Stimulated activated CD4-positive, alpha-beta T cell treated with anti-CD3 and anti-CD28 coated beads, Interleukin-4, amount 100 ng/mL, for 24 hours (primary cell): ENCODE measurements around the gene PSMD2.
A peak's percentile ranks its signal among the peaks of the same experiment; 100 is the strongest.
"Not testable (repeated sequence)": the region's sequence is repeated elsewhere in the genome, so short reads cannot be mapped to it uniquely, and the experiment has no call there.

Experiments used
- DNase-seq: peaks from one replicate; pipeline ENCODE4 v3.0.0-alpha.2; 2020

Gene PSMD2

GRCh38 chr3:184321666-184322065 is 22.6 kb downstream of the PSMD2 start:
- no peak for DNase-seq

DNA sequence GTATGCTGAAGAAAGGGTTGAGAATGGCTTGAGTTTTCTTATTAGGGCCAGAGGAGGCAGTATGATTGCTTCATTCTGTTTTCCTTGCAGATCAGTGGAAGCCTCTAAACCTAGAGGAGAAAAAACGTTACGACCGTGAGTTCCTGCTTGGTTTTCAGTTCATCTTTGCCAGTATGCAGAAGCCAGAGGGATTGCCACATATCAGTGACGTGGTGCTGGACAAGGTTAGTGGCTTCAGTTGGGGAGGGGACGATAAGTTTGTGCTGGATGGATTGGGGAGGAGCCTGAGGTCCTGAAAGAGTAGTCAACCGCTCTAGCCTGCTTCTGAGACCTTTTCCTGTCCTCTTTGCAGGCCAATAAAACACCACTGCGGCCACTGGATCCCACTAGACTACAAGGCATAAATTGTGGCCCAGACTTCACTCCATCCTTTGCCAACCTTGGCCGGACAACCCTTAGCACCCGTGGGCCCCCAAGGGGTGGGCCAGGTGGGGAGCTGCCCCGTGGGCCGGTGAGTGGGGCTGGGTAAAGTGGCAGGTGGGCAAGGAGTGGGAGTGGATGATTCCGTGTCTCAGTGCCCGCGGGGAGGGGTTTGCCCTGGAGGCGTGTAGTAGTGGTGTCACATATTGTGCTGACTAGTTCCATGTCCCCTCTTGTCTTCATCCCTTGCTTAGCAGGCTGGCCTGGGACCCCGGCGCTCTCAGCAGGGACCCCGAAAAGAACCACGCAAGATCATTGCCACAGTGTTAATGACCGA is 23.9 kb downstream of the PSMD2 start:
- no peak for DNase-seq

DNA sequence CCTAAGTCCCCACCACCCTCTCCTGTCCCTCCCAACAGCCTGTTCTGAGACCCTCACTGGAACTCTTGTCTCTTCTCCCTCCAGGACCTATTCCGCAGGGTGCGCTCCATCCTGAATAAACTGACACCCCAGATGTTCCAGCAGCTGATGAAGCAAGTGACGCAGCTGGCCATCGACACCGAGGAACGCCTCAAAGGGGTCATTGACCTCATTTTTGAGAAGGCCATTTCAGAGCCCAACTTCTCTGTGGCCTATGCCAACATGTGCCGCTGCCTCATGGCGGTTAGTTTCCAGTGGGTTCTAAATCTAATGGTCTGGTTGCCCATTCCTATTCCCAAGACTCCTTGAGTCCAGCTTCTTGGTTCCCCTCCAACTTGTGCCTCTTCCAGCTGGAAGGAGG is 24.7 kb downstream of the PSMD2 start:
- no peak for DNase-seq

- DNase-seq = no peak
Observed at GRCh38 chr3:184325269-184325668, 26.2 kb downstream of the PSMD2 start.

- DNase-seq = peak; percentile 64
Observed at GRCh38 chr3:184325715-184326369, 26.8 kb downstream of the PSMD2 start.

DNA sequence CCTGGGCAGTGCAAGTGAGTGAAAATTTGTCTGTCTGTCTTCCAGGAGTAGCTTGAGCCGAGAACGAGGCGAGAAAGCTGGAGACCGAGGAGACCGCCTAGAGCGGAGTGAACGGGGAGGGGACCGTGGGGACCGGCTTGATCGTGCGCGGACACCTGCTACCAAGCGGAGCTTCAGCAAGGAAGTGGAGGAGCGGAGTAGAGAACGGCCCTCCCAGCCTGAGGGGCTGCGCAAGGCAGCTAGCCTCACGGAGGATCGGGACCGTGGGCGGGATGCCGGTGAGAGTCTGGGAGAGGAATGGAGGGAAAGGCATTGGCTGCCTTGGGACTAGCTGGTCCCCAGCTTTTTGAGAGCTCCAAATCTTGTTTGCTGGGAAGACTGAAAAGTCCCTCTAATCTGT is 28.1 kb downstream of the PSMD2 start:
- DNase-seq = no peak

DNA sequence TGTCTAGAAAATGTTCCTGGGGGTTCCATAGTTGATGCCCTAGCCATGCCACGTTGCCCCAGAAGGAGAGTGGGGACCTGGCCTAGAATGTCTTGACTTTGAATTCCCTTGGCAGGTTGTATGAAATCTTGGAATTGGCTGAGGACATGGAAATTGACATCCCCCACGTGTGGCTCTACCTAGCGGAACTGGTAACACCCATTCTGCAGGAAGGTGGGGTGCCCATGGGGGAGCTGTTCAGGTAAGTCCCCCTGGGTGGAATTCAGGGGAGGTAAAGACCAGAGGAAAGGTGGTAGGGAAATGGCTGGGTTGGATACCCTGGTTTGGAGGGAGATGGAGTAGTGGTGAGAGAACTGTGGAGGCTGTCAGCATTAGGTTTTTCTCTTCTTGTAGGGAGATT is 29.5 kb downstream of the PSMD2 start:
- DNase-seq = no peak

- DNase-seq = no peak
Observed at GRCh38 chr3:184332370-184333090, 33.5 kb downstream of the PSMD2 start.

GRCh38 chr3:184333190-184333589 is 34.1 kb downstream of the PSMD2 start:
- DNase-seq = no peak

DNA sequence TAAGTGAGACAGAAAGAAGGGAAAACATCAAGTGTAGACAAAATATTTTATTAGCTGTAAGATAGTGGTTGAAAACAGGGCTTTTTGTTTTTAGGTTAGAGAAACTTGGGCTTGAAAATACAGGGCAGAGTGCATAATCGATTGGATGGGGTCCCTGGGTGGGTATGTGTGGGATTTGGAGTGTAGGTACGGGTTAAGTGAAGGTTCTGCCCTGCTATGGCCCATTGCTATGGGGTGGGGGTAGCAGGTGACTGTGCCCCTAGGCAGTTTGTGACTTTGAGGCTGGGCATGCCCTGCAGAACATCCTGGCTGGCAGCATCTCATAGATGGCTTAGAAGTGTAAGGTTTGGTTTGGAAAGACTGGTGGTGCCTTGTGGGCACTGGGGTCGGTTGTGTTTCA is 34.7 kb downstream of the PSMD2 start:
- no peak for DNase-seq

DNA sequence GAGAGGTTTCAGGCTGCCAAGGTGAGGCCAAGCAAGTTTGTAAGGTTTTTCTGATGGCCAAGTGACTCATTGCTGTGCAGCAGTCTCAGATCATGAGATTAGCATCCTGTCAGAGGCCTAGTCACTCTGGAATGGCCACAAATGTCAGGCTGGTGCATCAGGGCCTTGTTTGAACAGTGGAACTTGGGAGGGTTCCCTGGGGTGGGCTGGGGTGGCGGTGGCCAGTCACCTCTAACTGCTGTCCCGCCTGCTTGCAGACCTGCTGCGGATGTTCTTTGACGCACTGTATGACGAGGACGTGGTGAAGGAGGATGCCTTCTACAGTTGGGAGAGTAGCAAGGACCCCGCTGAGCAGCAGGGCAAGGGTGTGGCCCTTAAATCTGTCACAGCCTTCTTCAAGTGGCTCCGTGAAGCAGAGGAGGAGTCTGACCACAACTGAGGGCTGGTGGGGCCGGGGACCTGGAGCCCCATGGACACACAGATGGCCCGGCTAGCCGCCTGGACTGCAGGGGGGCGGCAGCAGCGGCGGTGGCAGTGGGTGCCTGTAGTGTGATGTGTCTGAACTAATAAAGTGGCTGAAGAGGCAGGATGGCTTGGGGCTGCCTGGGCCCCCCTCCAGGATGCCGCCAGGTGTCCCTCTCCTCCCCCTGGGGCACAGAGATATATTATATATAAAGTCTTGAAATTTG is 35.6 kb downstream of the PSMD2 start:
- peak; percentile 62 for DNase-seq

GRCh38 chr3:184335291-184335660 is 36.2 kb downstream of the PSMD2 start:
- no peak for DNase-seq

GRCh38 chr3:184335661-184336546 is 36.9 kb downstream of the PSMD2 start:
- peak; percentile 85 for DNase-seq

- DNase-seq = no peak
Observed at GRCh38 chr3:184336547-184337398, 37.7 kb downstream of the PSMD2 start.

GRCh38 chr3:184337399-184337714 is 38.3 kb downstream of the PSMD2 start, which contains the start of gene FAM131A:
Gene FAM131A, plus strand, starts transcription at chr3:184337600. Its CDS starts 31 bp downstream, at chr3:184337631.
- no peak for DNase-seq

- DNase-seq = no peak
Observed at GRCh38 chr3:184337981-184338380, 38.9 kb downstream of the PSMD2 start.

DNA sequence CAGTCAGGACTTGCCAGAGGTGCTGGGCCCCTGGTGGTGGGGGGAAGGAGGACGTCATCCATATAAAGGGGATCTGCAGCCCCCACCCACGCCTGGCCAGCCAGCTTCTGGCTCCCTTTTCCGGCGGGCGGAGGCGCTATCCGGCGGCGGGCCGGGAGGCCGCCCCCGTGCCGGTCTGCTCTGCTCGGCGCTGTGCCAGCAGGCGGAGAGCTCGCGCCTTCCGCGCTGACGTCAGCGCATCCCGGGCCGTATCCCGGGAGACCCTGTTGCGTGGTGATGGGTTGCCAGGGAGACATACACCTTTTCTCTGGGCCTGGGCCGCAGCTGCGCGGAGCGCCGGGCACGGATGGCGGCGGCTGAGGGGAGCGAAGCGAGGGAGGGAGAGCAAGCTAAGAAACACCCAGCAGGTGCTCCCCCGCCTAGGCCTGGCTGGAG is 39.5 kb downstream of the PSMD2 start:
- DNase-seq = no peak

GRCh38 chr3:184339001-184339400 is 40.0 kb downstream of the PSMD2 start:
- DNase-seq = no peak

GRCh38 chr3:184339451-184340135 is 40.6 kb downstream of the PSMD2 start:
- DNase-seq = not testable (repeated sequence)

- DNase-seq = no peak
Observed at GRCh38 chr3:184341925-184342324, 42.9 kb downstream of the PSMD2 start.
